Measurements from ENCODE around the gene GRID2. TPM values are rescaled to one million over a fixed set of nuclear protein-coding genes. Genes with fewer than 3 reads are reported as not detected.

GRID2 gene
- total and polyA plus RNA-seq, 10 of the 15 experiments (the other 5 are each of a cell fraction or from before 2014, with no cell fraction given), result not detected

DNA sequence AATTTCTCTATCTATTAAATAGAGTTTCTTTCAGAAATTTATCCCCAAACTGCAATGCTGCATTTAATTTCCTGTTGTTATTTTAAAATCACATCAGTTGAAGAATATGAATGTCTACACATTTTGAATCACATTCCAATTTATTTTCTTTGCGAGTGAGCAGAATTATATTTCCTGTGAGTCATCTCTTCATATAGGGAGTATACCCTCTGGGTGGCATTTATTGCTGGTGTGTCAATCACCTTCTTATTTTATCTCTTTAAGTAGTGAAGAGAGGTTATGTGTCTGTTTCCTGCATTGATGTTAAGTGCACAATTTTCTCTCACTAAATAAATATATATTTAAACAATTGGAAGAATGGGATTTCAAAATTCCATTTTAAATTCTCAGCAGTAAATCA is 1013.8 kb downstream of the GRID2 start (continued):
- TF ChIP-seq TAF1 (IDR thresholded peaks at IDR 0.05; ENCODE audit: borderline replicate concordance, low read depth, low read length) (no peak), EED (IDR thresholded peaks at IDR 0.05; ENCODE audit: low read depth) (no peak), TARDBP (IDR thresholded peaks at IDR 0.05; ENCODE audit: borderline replicate concordance) (no peak), YY1 (IDR thresholded peaks at IDR 0.05; ENCODE audit: low read depth, low read length) (no peak), SUPT20H (IDR thresholded peaks at IDR 0.05; ENCODE audit: borderline replicate concordance, control insufficient read depth, low read depth, low read length) (no peak), POU2F2 (IDR thresholded peaks at IDR 0.05; ENCODE audit: borderline replicate concordance, low read depth, low read length) (no peak), RAD51 (IDR thresholded peaks at IDR 0.05) (no peak), RB1 (IDR thresholded peaks at IDR 0.05; ENCODE audit: borderline replicate concordance) (no peak), HCFC1 (IDR thresholded peaks at IDR 0.05; ENCODE audit: low read length) (no peak)
- TF ChIP-seq, protein P1, sequence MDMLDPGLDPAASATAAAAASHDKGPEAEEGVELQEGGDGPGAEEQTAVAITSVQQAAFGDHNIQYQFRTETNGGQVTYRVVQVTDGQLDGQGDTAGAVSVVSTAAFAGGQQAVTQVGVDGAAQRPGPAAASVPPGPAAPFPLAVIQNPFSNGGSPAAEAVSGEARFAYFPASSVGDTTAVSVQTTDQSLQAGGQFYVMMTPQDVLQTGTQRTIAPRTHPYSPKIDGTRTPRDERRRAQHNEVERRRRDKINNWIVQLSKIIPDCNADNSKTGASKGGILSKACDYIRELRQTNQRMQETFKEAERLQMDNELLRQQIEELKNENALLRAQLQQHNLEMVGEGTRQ (IDR thresholded peaks at IDR 0.05; ENCODE audit: borderline replicate concordance, low read depth, low read length), result no peak

DNA sequence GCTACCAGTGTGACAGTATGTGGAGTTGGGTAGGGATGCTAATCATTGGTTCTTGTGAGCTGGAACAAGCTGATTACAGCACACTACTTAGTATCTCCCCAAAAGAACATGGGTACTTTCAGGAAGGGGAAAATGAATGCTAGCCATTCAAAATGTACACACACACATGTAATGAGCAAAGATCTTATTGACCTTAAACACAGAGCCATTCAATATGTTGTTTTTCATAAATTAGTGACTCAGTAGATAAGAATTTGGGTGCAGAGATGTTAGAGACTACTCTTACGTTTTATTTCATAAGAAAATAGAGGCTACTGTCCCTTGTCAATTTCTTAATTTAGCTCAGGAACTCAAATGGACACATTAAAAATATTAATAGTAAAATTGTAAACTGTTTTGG is 1015.3 kb downstream of the GRID2 start:
- H3K4me3 ChIP-seq, result no peak overlapping the region
- TF ChIP-seq HDGF (IDR thresholded peaks at IDR 0.05) (no peak), STAT3 (IDR thresholded peaks at IDR 0.05; ENCODE audit: low read depth, low read length) (no peak), ZNF207 (IDR thresholded peaks at IDR 0.05; ENCODE audit: borderline replicate concordance) (no peak), RELA (IDR thresholded peaks at IDR 0.05; ENCODE audit: borderline replicate concordance, partially characterized antibody) (no peak), CBX3 (IDR thresholded peaks at IDR 0.05; ENCODE audit: borderline replicate concordance, low read depth) (no peak)
- TF ChIP-seq, protein P2, sequence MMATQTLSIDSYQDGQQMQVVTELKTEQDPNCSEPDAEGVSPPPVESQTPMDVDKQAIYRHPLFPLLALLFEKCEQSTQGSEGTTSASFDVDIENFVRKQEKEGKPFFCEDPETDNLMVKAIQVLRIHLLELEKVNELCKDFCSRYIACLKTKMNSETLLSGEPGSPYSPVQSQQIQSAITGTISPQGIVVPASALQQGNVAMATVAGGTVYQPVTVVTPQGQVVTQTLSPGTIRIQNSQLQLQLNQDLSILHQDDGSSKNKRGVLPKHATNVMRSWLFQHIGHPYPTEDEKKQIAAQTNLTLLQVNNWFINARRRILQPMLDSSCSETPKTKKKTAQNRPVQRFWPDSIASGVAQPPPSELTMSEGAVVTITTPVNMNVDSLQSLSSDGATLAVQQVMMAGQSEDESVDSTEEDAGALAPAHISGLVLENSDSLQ (IDR thresholded peaks at IDR 0.05), result no peak
- TF ChIP-seq, protein P3, sequence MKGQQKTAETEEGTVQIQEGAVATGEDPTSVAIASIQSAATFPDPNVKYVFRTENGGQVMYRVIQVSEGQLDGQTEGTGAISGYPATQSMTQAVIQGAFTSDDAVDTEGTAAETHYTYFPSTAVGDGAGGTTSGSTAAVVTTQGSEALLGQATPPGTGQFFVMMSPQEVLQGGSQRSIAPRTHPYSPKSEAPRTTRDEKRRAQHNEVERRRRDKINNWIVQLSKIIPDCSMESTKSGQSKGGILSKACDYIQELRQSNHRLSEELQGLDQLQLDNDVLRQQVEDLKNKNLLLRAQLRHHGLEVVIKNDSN (IDR thresholded peaks at IDR 0.05; ENCODE audit: borderline replicate concordance, extremely low read length, insufficient read depth, low read depth, low read length), result no peak
- ChIA-PET CTCF (no interaction called here), RAD21 (ENCODE audit: unreplicated experiment) (no interaction called here), SMC1A (ENCODE audit: uncharacterized antibody, unreplicated experiment) (interaction anchor here (0.7 to 1.2 kb wide), 3 partner anchors 10 to 15 kb away, joined by 3 read pairs; no protein-coding TSS in a partner anchor), POLR2A (no interaction called here)
- no peaks in the 10 kb centered on the region for H3K4me1 ChIP-seq (ENCODE audit: control insufficient read depth, insufficient read depth, low read length)
- H3K27ac ChIP-seq (ENCODE audit: control insufficient read depth, insufficient read depth), result no peak overlapping the region
- intact Hi-C loops (cut with micrococcal nuclease; ENCODE audit: unreplicated experiment) (no loop called here), in situ Hi-C loops (cut with MboI) (no loop called here)
- H3K79me2 ChIP-seq (ENCODE audit: control insufficient read depth, insufficient read depth, low read length), result no peaks in the 10 kb centered on the region
- no peaks in the 10 kb centered on the region for H3K27me3 ChIP-seq (replicated peaks in 1 of 2; ENCODE audit: control insufficient read depth in 2 of 2, insufficient read depth in 2 of 2, low read length in 1 of 2)
- DNase-seq (ENCODE audit: low read depth, low spot score) (no peak), FAIRE-seq (no peak), ATAC-seq (no peak)
- BruUV-seq (replicated peaks), result no TSS peak
- H3K9ac ChIP-seq (ENCODE audit: control insufficient read depth, insufficient read depth, low read length), result no peak overlapping the region
- no peaks in the 10 kb centered on the region for H3K9me3 ChIP-seq (replicated peaks; ENCODE audit: control insufficient read depth, insufficient read depth, low read length)
- H2AFZ ChIP-seq (ENCODE audit: control insufficient read depth, low read depth, low read length), result no peak overlapping the region
- no peak overlapping the region for H3K4me2 ChIP-seq (ENCODE audit: control insufficient read depth, insufficient read depth)
- no peaks in the 10 kb centered on the region for H4K20me1 ChIP-seq (ENCODE audit: control insufficient read depth, insufficient read depth)
- 4% methylated on average over 1 of the region's 1 CpG for WGBS (ENCODE audit: insufficient coverage, insufficient replicate concordance, low lambda C conversion rate, missing lambda C conversion rate)
- H3K36me3 ChIP-seq (ENCODE audit: control insufficient read depth in 2 of 2, insufficient read depth in 2 of 2, low read length in 1 of 2), result no peaks in the 10 kb centered on the region

Data from GM12878 (cell line).